Middle frontal gyrus (tissue), 1 donor: ENCODE data around the gene ARHGEF3.
"Not testable (repeated sequence)": the region's sequence is repeated elsewhere in the genome, so short reads cannot be mapped to it uniquely, and the experiment has no call there.

Experiments
- DNase-seq: peaks from one replicate; pipeline ENCODE4 v3.0.0-alpha.2; 2015; ENCODE audit warnings: low spot score; ENCODE audit errors: extremely low spot score

Gene ARHGEF3

DNA sequence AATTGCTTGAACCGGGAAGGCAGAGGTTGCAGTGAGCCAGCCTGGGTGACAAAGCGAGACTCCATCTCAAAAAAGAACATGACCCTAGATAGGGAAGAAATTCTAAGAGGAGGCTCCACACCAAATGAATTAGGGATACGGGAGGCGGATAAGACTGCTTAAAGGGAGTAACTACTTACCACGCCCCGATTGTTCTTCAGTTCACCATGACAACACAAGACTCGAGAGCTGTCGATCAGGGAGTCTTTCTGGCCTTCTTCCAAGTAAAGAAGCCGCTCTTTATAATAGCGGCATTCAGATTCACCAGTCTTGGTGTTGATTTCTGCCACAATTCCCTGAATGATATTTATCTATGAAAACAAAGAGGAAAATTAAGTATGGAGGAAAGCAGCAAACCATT, 64.7 kb downstream of the ARHGEF3 start:
- DNase-seq: no peak

DNA sequence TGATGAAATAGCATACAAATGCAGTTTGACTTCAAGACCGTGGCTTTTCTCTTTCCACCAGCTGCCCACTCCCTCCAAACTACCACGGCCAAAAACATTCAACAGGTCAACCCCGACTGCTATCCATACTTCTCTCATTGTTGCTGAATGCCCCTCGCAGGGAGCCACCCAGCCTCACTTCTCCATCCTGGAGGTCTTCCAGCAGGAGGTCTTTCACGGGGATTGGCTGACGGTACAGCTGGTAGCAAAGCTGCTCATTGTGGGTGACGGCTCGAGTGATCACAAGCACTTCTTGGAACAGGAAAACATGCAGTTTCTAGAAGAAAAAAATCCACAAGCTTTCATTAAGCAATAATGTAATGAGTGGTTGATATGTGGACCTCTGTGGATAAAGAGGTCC, 69.6 kb downstream of the ARHGEF3 start:
- DNase-seq: no peak

DNA sequence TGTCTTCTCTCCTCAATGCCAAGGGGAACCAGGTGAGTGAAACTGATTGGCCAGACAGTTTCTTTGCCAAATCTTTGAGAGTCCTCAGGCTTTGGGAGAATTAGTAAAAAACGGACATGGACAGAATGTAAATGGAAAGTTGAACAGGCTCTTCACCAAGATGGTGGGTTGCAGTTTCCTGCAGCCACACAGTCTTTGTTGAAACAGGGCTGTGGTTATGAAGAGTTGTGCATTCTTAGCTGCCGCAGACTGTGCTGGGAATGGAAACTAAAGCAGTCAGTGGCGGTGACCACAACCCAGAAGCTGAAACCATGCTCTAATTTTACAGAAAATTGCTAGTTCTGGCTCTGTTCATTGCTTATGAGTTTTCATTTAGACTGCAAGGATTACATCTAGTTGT, 76.6 kb downstream of the ARHGEF3 start:
- DNase-seq: no peak

- DNase-seq: no peak
These were observed 77.1 kb downstream of the ARHGEF3 start for GRCh38 chr3:56724676-56725075.

GRCh38 chr3:56720849-56721248, 80.9 kb downstream of the ARHGEF3 start:
- no peak for DNase-seq

GRCh38 chr3:56718809-56719208, 82.9 kb downstream of the ARHGEF3 start:
- DNase-seq: not testable (repeated sequence)

GRCh38 chr3:56711344-56711743, 90.4 kb downstream of the ARHGEF3 start:
- DNase-seq: no peak

DNA sequence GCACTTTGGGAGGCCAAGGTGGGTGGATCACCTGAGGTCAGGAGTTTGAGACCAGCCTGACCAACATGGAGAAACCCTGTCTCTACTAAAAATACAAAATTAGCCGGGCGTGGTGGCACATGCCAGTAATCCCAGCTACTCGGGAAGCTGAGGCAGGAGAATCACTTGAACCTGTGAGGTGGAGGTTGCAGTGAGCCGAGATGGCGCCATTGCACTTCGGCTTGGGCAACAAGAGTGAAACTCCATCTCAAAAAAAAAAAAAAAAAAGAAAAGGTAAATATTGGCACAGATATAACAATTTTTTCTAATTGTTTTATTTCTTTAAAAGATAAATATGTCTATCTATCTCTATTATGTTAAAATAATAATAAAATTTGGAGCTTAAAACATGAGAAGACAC, 94.3 kb downstream of the ARHGEF3 start:
- not testable (repeated sequence) for DNase-seq

GRCh38 chr3:56706629-56707028, 95.1 kb downstream of the ARHGEF3 start:
- DNase-seq: no peak

- DNase-seq: no peak
These were observed 97.0 kb downstream of the ARHGEF3 start for GRCh38 chr3:56704706-56705105.

- DNase-seq: peak; percentile 73
These were observed 99.0 kb downstream of the ARHGEF3 start for GRCh38 chr3:56702490-56703315.

DNA sequence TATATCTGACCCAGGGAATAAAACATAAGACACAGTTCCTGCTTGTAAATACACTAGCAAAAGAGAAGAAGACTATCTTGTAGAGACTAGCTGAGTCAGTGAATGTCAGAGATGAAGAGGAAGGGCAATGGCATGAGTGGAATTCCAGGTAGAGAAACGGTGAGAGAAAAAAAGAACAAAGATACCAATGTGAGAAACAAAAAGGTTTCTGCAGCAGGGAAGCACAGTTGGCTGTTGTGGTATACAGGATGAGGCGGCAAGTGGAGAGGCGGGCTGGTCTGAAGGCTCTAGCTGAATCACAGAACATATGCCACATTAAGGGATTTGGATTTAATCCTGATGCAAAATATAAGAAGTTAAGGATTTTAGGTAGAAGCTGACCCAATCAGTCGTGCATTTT, 101.6 kb downstream of the ARHGEF3 start:
- DNase-seq: no peak

- no peak for DNase-seq
These were observed 106.7 kb downstream of the ARHGEF3 start for GRCh38 chr3:56694867-56695683.

DNA sequence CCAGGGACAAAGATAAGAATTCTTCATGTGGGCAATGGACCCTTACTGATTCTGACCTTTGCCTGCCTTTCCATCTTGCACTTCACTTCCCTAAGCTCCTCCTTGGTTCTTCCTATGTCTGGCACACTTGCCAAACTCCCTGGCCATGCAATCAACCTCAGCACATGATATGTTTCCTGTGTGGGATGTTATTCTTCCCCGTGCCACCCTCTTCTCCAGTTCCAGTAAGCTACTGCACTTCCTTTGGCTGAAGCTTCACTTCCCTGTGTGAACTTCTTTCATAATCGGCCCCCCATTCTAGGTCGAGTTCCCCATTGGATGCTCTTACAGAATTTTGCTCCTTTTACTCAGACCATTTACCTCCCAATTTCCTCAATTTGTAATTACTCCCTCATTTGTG, 108.0 kb downstream of the ARHGEF3 start:
- DNase-seq: no peak

DNA sequence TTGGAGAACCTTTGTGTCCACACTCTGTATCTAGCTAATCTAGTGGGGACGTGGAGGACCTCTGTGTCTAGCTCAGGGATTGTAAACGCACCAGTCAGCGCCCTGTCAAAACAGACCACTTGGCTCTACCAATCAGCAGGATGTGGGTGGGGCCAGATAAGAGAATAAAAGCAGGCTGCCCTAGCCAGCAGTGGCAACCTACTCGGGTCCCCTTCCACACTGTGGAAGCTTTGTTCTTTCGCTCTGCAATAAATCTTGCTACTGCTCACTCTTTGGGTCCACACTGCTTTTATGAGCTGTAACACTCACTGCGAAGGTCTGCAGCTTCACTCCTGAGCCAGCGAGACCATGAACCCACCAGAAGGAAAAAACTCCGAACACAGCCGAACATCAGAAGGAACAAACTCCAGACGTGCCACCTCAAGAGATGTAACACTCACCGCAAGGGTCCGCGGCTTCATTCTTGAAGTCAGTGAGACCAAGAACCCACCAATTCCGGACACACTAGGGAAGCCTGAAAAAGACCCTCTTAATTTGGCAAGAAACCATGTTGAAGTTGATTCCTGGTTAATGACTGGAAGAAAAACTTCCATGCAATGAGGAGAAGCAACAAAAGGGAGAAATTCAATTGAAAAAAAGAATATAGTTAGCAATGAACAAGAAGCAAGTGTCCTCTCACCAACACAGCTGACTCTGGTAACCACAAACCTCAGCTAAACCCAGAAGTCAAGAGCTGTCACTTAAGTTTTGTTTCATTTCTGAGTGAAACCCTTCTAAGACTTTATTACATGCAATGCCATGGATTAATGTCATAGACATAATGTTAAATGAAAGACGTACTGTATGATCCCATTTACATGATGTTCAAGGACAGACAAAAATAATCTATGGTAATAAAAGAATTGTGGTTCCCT, 109.0 kb downstream of the ARHGEF3 start:
- not testable (repeated sequence) for DNase-seq

- not testable (repeated sequence) for DNase-seq
These were observed 109.8 kb downstream of the ARHGEF3 start for GRCh38 chr3:56692001-56692365.

- DNase-seq: no peak
These were observed 110.4 kb downstream of the ARHGEF3 start for GRCh38 chr3:56691165-56692000.

DNA sequence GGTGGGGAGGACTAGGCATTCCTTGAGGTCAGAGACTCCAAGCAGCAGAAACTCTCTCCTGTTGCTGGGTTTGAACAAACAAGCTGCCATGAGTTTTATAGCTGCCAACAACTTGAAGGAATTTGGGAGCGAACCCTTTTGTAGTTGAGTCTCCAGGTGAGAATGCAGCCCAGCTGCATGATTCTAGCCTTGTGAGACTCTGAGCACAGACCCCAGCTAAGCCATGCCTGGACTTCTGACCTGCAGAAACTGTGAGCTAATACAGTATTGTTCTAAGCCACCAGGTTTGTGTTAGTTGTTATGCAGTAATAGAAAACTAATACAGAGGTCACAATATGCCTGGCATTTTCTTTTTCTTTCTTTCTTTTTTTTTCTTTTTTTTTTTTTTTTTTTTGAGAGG, 112.4 kb downstream of the ARHGEF3 start:
- DNase-seq: no peak

DNA sequence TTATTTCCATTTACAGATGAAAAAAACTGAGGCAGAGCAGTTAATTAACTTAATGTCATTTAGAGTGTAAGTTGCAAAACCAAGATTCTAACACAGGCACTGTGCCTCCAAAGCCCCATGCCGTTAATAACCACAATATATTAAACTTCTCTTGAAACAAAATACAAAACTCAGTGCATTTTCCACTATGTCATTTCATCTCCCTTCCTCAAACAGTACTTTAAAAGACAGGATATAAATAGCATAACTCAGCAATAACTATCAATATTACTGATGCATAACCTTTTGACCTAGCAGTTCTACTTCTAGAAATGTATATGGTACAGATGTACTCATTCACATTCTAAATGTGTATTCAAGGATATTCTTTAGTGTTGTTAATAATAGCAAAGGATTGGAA, 113.6 kb downstream of the ARHGEF3 start:
- DNase-seq: no peak

- DNase-seq: no peak
These were observed 117.7 kb downstream of the ARHGEF3 start for GRCh38 chr3:56684029-56684428.
